ENCODE results near the gene CTRB2. TPM values are rescaled to one million over a fixed set of nuclear protein-coding genes. Genes with fewer than 3 reads are reported as not detected.
"Not testable (repeated sequence)": the region's sequence is repeated elsewhere in the genome, so short reads cannot be mapped to it uniquely, and the experiment has no call there.

The CTRB2 gene
- total RNA-seq, 2 donors from 2014 or later, result not detected

DNA sequence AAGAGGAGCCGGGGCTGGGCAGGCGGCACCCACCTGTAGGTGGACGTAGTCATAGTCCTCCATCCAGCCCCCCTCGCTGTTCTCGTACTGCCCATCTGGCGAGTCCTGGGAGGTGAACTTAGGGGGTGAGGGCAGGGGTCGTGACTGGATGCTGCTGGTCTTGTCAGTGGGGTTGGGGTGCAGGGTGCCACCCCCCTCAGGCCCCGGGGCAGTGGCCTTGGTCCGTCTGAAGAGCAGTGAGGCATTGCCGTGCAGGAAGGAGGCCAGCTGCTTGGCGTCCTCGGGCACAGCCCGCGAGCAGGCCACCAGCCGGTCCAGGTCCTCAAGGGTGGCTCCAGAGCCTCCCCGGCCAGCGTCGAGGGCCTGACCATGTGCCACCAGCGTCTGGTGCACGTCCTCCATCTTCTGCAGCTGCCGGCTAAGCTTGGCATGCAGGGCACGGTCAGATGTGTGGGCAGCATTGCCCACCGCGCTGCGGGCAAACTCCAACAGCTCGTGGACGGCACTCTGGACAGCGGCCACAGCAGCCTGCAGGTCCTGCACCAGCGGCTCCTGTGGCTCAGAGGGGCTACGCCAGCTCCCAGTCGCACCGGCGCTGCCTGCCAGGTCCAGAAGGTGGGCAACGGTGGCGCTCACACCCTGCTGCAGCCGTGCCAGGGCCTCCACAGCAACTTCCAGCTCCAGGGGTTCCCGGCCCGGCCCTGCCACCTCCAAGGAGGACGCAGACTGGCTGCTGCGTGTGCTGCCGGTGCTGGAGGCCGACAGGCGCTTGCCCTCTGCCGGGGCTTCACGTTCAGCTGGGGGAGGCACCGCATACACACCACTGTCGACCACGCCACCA lies 28.1 kb upstream of the CTRB2 start:
- DNase-seq (ENCODE audit: low spot score in 2 of 2) (no peak), ATAC-seq (no peak)
- no peaks in the 10 kb centered on the region for H3K9me3 Mint-ChIP-seq
- H3K27ac Mint-ChIP-seq, result no peak overlapping the region
- H3K36me3 Mint-ChIP-seq, result no peaks in the 10 kb centered on the region

DNA sequence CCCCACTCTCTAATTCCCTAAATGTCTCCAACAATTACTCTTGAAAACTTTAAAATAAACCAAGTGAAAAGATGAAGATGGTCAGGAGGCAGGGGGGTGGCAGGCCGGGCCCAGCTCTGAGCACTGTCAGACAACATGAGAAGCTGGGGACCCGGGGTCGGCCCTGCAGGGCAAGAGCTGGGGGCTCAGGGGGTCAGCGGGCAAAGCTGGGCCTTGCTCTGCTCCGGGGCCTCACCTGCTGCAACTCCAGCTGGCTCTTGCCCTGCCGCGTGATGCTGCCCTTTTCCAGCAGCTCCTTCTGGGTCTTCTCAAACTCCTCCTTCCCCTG lies 26.6 kb upstream of the CTRB2 start:
- Mint-ChIP-seq H3K9me3 (no peaks in the 10 kb centered on the region), H3K36me3 (no peaks in the 10 kb centered on the region), H3K27ac (no peak overlapping the region)
- ATAC-seq, result no peak
- DNase-seq (ENCODE audit: low spot score in 2 of 2), result no peak

- ATAC-seq, result no peak
- Mint-ChIP-seq H3K36me3 (no peaks in the 10 kb centered on the region), H3K27ac (no peak overlapping the region), H3K9me3 (no peaks in the 10 kb centered on the region)
- DNase-seq (ENCODE audit: low spot score in 2 of 2), result no peak
Observed at GRCh38 chr16:75231570-75231969, 24.6 kb upstream of the CTRB2 start.

- ATAC-seq (no peak), DNase-seq (ENCODE audit: low spot score in 2 of 2) (no peak)
- Mint-ChIP-seq H3K9me3 (no peaks in the 10 kb centered on the region), H3K27ac (no peak overlapping the region), H3K36me3 (no peaks in the 10 kb centered on the region)
Observed at GRCh38 chr16:75230471-75231110, 23.6 kb upstream of the CTRB2 start.

DNA sequence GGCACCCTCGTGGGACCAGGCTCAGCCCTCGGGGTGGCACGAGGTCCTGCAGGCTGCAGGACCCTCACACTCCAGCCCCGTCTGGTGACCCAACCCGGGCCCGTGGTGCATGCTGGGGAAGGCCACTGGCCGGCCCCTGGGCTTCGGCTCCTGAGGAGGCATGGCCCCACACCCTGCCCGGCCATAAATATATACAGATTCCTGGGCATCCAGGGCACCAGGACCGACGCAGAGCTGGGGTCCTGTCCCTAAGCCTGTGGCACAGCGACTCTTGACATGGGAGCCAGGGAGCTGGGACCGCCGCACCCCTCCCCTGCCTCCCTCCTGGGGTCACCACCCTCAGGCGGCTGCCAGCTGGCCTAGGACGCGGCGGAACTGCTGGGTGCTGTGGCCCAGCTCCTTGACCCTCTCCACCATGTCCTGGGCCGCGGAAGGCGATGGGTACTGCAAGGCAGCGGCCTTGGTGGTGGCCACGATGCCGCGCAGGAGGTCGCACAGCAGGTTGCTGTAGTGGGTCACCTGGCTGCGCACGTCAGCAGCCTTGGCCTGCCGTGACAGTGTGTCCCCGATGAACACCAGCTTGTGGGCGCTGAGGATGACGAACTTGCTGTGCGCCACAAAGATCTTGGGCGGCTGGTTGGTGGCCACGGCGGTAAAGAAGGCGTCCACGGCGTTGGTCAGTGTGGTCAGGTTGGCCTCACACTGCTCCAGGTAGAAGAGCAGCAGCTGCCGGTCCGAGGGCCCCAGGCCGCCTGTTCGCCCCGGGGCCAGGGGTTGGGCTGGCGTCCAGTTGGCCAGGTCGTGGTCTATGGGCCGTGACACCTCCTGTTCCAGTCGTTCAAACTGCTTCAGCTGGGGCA lies 22.4 kb upstream of the CTRB2 start:
- Mint-ChIP-seq H3K36me3 (no peaks in the 10 kb centered on the region), H3K9me3 (no peaks in the 10 kb centered on the region), H3K27ac (no peak overlapping the region)
- DNase-seq (ENCODE audit: low spot score in 2 of 2) (no peak), ATAC-seq (no peak)

- Mint-ChIP-seq H3K27ac (no peak overlapping the region), H3K36me3 (no peaks in the 10 kb centered on the region), H3K9me3 (no peaks in the 10 kb centered on the region)
- ATAC-seq (no peak), DNase-seq (ENCODE audit: low spot score in 2 of 2) (no peak)
Observed at GRCh38 chr16:75228143-75228976, 21.4 kb upstream of the CTRB2 start.

DNA sequence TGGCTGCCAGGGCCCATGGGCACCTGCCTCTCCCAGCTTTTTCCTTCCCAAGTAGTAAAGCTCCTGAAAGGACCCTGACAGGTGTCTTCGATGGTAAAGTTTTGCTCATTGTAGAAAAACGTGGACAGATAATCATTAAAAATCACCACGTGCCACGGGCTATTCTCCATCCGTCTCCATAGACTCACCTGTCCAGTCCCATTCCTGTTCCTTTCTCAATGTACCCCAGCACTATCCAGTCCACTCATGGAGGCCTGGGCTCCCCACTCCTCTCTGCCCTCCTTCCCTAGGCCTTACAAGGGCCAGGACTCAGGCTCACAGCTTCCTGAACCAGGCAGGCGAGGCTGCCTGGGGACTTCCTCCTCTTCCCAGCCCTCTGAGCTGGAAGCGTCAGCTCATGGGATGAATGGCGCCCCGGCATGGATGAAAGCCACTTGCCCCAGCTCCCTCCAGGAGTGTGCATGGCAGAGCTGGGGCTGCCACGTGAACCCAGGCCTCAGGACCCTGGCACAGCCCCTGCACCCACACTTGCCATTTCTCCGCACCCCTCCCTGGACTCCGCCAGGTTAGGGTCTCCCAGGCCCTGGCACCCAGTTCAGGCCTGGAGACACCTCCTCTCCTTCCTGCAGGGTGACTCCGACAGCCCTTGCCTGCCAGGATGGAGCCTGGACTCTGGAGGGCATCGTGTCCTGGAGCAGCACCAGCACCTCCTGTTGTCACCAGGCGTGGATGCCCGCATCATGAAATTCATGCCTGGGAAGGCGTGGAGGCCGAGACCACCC lies 20.6 kb upstream of the CTRB2 start:
- no peak for DNase-seq (ENCODE audit: low spot score in 2 of 2)
- no peaks in the 10 kb centered on the region for H3K36me3 Mint-ChIP-seq
- no peaks in the 10 kb centered on the region for H3K9me3 Mint-ChIP-seq
- no peak for ATAC-seq
- H3K27ac Mint-ChIP-seq, result no peak overlapping the region

DNA sequence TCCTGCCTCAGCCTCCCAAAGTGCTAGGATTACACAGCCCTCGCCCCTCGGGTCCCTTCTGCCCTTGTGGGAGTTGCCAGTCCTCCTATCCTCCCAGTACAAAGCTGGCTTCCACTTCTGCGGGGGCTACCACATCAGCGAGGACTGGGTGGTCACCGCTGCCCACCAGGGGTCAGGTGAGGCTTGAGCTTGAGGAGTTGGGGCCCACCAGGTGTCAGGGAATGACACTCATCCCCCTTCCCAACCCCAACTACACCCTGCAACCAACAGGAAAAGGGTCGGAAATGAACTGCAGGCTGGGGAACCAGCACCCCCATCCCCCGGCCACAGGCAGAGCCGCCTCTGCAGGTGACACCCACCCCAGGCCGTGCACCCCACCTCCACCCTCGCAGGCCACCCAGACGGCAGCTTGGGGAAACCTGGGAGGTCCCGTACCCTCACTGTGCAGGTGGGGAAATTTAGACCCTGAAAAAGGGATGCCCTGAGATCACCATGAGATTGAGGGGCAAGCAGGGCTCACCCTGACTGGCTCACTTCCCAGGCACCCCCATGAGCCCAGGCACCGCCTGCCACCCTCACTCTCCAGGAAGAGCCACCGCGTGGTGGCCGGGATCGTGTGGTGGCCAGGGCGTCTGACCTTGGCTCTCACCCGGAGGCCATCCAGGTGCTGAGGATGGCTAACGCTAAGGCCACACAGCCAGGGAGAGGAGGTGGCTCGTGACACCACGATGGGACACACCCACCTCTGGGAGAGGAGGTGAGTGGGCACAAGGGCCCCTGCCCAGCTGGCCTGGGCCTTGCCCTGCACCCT lies 19.8 kb upstream of the CTRB2 start:
- ATAC-seq (no peak), DNase-seq (ENCODE audit: low spot score in 2 of 2) (no peak)
- Mint-ChIP-seq H3K36me3 (no peaks in the 10 kb centered on the region), H3K9me3 (no peaks in the 10 kb centered on the region), H3K27ac (no peak overlapping the region)

- no peak for DNase-seq (ENCODE audit: low spot score in 2 of 2)
Observed at GRCh38 chr16:75225678-75226515, 18.9 kb upstream of the CTRB2 start.

GRCh38 chr16:75225092-75225491 lies 18.1 kb upstream of the CTRB2 start:
- no peak overlapping the region for H3K27ac Mint-ChIP-seq
- H3K9me3 Mint-ChIP-seq, result no peaks in the 10 kb centered on the region
- no peak for ATAC-seq
- H3K36me3 Mint-ChIP-seq, result no peaks in the 10 kb centered on the region
- no peak for DNase-seq (ENCODE audit: low spot score in 2 of 2)

More at GRCh38 chr16:75225678-75226515, 18.9 kb upstream of the CTRB2 start:
- Mint-ChIP-seq H3K36me3 (no peaks in the 10 kb centered on the region), H3K9me3 (no peaks in the 10 kb centered on the region), H3K27ac (no peak overlapping the region)
- no peak for ATAC-seq

DNA sequence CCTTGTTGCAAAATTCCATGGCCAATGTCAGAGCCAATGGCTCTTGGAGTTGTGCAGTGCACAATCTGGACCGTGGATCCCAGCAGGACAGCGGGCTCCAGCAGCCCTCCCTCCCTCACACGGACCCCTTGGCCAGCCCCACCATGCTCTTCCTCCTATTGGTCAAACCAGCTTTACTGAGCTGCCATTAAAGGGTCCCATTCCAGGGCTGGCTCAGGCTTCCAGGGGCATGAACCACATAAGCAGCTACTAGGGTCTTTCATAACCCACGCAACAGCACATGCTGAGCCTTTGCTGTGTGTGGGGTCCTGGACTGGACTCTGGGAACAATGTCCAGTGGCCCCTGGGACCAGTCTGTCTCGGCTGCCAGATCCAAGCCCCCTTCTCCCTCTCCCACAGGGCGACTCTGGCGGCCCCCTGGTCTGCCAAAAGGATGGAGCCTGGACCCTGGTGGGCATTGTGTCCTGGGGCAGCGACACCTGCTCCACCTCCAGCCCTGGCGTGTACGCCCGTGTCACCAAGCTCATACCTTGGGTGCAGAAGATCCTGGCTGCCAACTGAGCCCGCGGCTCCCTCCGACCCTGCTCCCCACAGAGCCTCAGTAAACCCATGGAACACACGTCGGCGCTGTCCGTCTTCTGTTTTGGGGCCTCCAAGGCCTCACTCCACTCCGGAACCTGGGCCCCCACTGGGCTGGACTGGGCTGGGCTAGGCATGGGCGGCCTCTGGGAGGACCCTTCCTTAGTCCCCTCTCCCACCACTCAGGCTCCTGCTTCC lies 17.5 kb upstream of the CTRB2 start:
- H3K27ac Mint-ChIP-seq, result peak overlapping the region in 1 of 2 donors; percentile 44
- H3K9me3 Mint-ChIP-seq, result no peaks in the 10 kb centered on the region
- ATAC-seq, result no peak
- H3K36me3 Mint-ChIP-seq, result no peaks in the 10 kb centered on the region
- no peak for DNase-seq (ENCODE audit: low spot score in 2 of 2)

- not testable (repeated sequence) for DNase-seq (ENCODE audit: low spot score in 2 of 2); H3K27ac Mint-ChIP-seq; H3K36me3 Mint-ChIP-seq; H3K9me3 Mint-ChIP-seq; ATAC-seq
Observed at GRCh38 chr16:75223129-75223528, 16.2 kb upstream of the CTRB2 start.

- H3K27ac Mint-ChIP-seq, result no peak overlapping the region
- DNase-seq (ENCODE audit: low spot score in 2 of 2) (no peak), ATAC-seq (no peak)
- H3K9me3 Mint-ChIP-seq, result no peaks in the 10 kb centered on the region
- no peaks in the 10 kb centered on the region for H3K36me3 Mint-ChIP-seq
Observed at GRCh38 chr16:75222271-75222783, 15.4 kb upstream of the CTRB2 start.

- H3K27ac Mint-ChIP-seq, result peak overlapping the region; percentile 69 to 89
- no peaks in the 10 kb centered on the region for H3K9me3 Mint-ChIP-seq
- DNase-seq (ENCODE audit: low spot score in 2 of 2) (no peak), ATAC-seq (peak; percentile 75 to 86)
- H3K36me3 Mint-ChIP-seq, result no peaks in the 10 kb centered on the region
Observed at GRCh38 chr16:75219838-75220237, 12.9 kb upstream of the CTRB2 start.

Measured in activated naive CD4-positive, alpha-beta T cell treated with anti-CD3 and anti-CD28 coated beads, Interleukin-2, amount 50 U/mL, for 72 hours (primary cell).